Endothelial cell of umbilical vein (primary cell): Measurements from ENCODE around the gene TOMM40L. TPM values are rescaled to one million over a fixed set of nuclear protein-coding genes. Genes with fewer than 3 reads are reported as not detected.

Experiments used
- BruUV-seq: library from RNA; stranded (reverse); fragments of 400-500 nt; replicated peaks from 2 replicates; lab custom pipeline; 2021; lab: Mats Ljungman, UMichigan
- CTCF ChIA-PET: fragments of 300-600, 350-600 bp; sonication (Branson Sonifier 250); formaldehyde crosslinking; loops from one replicate; lab custom pipeline; 2021; ENCODE audit warnings: antibody characterized with exemption, inconsistent platforms; lab: Charles Lee
- POLR2A ChIA-PET: fragments of 300-600, 350-600 bp; sonication (Branson Sonifier 250); formaldehyde crosslinking; loops from one replicate; lab custom pipeline; 2021; ENCODE audit warnings: antibody characterized with exemption, inconsistent platforms; lab: Charles Lee
- DNase-seq: peaks from one replicate; pipeline ENCODE4 v3.0.0-alpha.2; 2011; ENCODE audit warnings: low read depth, low spot score
- FAIRE-seq: peaks from 2 replicates; lab custom pipeline; 2011; peaks lifted over from hg19 to GRCh38; lab: Jason Lieb, UNC
- H2AFZ ChIP-seq: 2 replicates; pipeline ENCODE4 v1.6.0; 2012; ENCODE audit warnings: low read depth, low read length, control low read depth, inconsistent platforms
- H3K27ac ChIP-seq: 2 replicates; pipeline ENCODE4 v1.5.1; 2011; ENCODE audit warnings: low read depth, mild to moderate bottlenecking, control low read depth, low read length, moderate library complexity; ENCODE audit not compliant: insufficient read depth
- H3K27me3 ChIP-seq, 2 experiments: 2 replicates each; pipeline versions ENCODE4 v1.6.0 to v1.6.1; 2011; ENCODE audit warnings: low read length in 2 of 2, mixed read lengths in 1 of 2; ENCODE audit not compliant: control insufficient read depth in 2 of 2, insufficient read depth in 2 of 2
- H3K36me3 ChIP-seq, 2 experiments: 2 replicates in 1 of 2; 3 replicates in 1 of 2; pipeline ENCODE4 v1.5.1; 2011; ENCODE audit warnings: low read length in 2 of 2, mild to moderate bottlenecking in 1 of 2, moderate library complexity in 1 of 2; ENCODE audit not compliant: control insufficient read depth in 2 of 2, insufficient read depth in 2 of 2; ENCODE audit errors: extremely low read depth in 1 of 2
- H3K4me1 ChIP-seq: 3 replicates; pipeline ENCODE4 v1.5.1; 2011; ENCODE audit warnings: mild to moderate bottlenecking, low read length; ENCODE audit not compliant: control insufficient read depth, insufficient read depth; ENCODE audit errors: extremely low read depth
- H3K4me2 ChIP-seq: 2 replicates; pipeline ENCODE4 v1.6.1; 2011; ENCODE audit warnings: low read length, control low read depth, mixed read lengths; ENCODE audit not compliant: insufficient read depth
- H3K4me3 ChIP-seq, 3 experiments: fragments of 200-600 bp in 1 of 3; sonication (generic), shearing (Covaris generic) in 1 of 3; replicated peaks in 1 of 3; 2 replicates each; pipeline ENCODE4 v1.5.1; 2011 to 2016; ENCODE audit warnings: control low read depth in 3 of 3, low read length in 3 of 3, mild to moderate bottlenecking in 2 of 3, inconsistent platforms in 1 of 3, low read depth in 1 of 3, moderate library complexity in 1 of 3; ENCODE audit not compliant: insufficient read depth in 1 of 3
- H3K79me2 ChIP-seq: 2 replicates; pipeline ENCODE4 v1.6.0; 2012; ENCODE audit warnings: low read length, inconsistent platforms; ENCODE audit not compliant: control insufficient read depth, insufficient read depth
- H3K9ac ChIP-seq: replicated peaks from 2 replicates; pipeline ENCODE3; 2011; ENCODE audit warnings: low read length, control low read depth; ENCODE audit not compliant: insufficient read depth; ENCODE audit errors: extremely low read depth
- H3K9me1 ChIP-seq: replicated peaks from 3 replicates; pipeline ENCODE4 v1.6.0; 2011; ENCODE audit warnings: mild to moderate bottlenecking, low read length; ENCODE audit not compliant: control insufficient read depth, insufficient read depth; ENCODE audit errors: extremely low read depth
- H3K9me3 ChIP-seq: replicated peaks from 2 replicates; pipeline ENCODE4 v1.5.1; 2012; ENCODE audit warnings: low read length, inconsistent platforms; ENCODE audit not compliant: control insufficient read depth, insufficient read depth
- H4K20me1 ChIP-seq: replicated peaks from 2 replicates; pipeline ENCODE3; 2011; ENCODE audit warnings: mild to moderate bottlenecking, low read length; ENCODE audit not compliant: control insufficient read depth, insufficient read depth; ENCODE audit errors: extremely low read depth
- EZH2 ChIP-seq: IDR thresholded peaks from 2 replicates; pipeline ENCODE4 v1.6.1; 2012; ENCODE audit warnings: borderline replicate concordance, low read depth, mild to moderate bottlenecking, moderate library complexity, low read length, inconsistent platforms; ENCODE audit not compliant: severe bottlenecking
- FOS ChIP-seq: IDR thresholded peaks from 2 replicates; pipeline ENCODE4 v1.6.1; 2011; ENCODE audit warnings: mild to moderate bottlenecking, low read length, moderate library complexity, borderline replicate concordance; ENCODE audit not compliant: insufficient read depth
- GATA2 ChIP-seq: IDR thresholded peaks from 2 replicates; pipeline ENCODE4 v1.7.0; 2011; ENCODE audit warnings: low read depth, mild to moderate bottlenecking, moderate library complexity, mixed read lengths, low read length; ENCODE audit not compliant: insufficient read length, insufficient read depth
- JUN ChIP-seq: IDR thresholded peaks from 2 replicates; pipeline ENCODE4 v1.6.1; 2011; ENCODE audit warnings: borderline replicate concordance, low read depth; ENCODE audit not compliant: insufficient read length, insufficient read depth
- MAX ChIP-seq: IDR thresholded peaks from 2 replicates; pipeline ENCODE4 v1.6.1; 2011; ENCODE audit not compliant: insufficient read depth, insufficient read length
- MYC ChIP-seq: IDR thresholded peaks from one replicate; pipeline ENCODE4 v1.6.1; 2011; ENCODE audit warnings: mild to moderate bottlenecking, low read depth, low read length
- POLR2A ChIP-seq: IDR thresholded peaks from 2 replicates; pipeline ENCODE4 v1.6.1; 2012; ENCODE audit warnings: low read depth, mild to moderate bottlenecking, control low read depth, low read length
- POLR2AphosphoS5 ChIP-seq: IDR thresholded peaks from 2 replicates; pipeline ENCODE4 v1.6.1; 2012; ENCODE audit warnings: low read depth, mild to moderate bottlenecking, control low read depth, low read length, moderate library complexity; ENCODE audit not compliant: insufficient read depth
- dilution Hi-C: fragments of 300-500 bp; cut with MboI; formaldehyde crosslinking; loops from one replicate; pipeline ENCODE4 v1.15.0; 2019; ENCODE audit warnings: low sequenced_read_pairs; ENCODE audit not compliant: extremely low pct_ligation_motif_present
- intact Hi-C: fragments of 100-400 bp; cut with micrococcal nuclease; formaldehyde crosslinking; loops from one replicate; pipeline ENCODE4 v1.10.0; 2022
- polyA plus RNA-seq, 4 experiments: library from polyadenylated mRNA; depleted of rRNA in 3 of 4; stranded (reverse) in 3 of 4; unstranded in 1 of 4; fragments of >200 nt; gene quantifications; 2 replicates each; pipeline versions ENCODE4 v1.2.1 to v1.2.3, GENCODE V29; 2011 to 2012; ENCODE audit warnings: missing spikeins in 1 of 4
- total RNA-seq: library from RNA; stranded (reverse); gene quantifications from 2 replicates; pipeline ENCODE4 v1.2.3, GENCODE V29; 2021
- TF ChIP-seq, protein P1 (sequence below), 2 donors: IDR thresholded peaks; 1 replicate in 1 of 2; 2 replicates in 1 of 2; pipeline ENCODE4 v1.5.1; 2011; ENCODE audit warnings: low read length in 2 of 2, mild to moderate bottlenecking in 2 of 2, moderate library complexity in 2 of 2, control low read depth in 1 of 2, inconsistent platforms in 1 of 2, low read depth in 1 of 2; ENCODE audit not compliant: insufficient read depth in 1 of 2; ENCODE audit errors: extremely low read depth in 1 of 2

The TOMM40L gene
- total and polyA plus RNA-seq, 2 donors (not counting 3 experiments of a cell fraction or from before 2014, with no cell fraction given): 18.6 to 18.7 TPM

GRCh38 chr1:161226759-161227158 lies 899 bp downstream of the TOMM40L start:
- DNase-seq (no peak), FAIRE-seq (peak; percentile 31)
- H3K36me3 ChIP-seq: peaks cover 10% of the 10 kb centered on the region in 2 experiments
- intact Hi-C loops: loop anchor here (1.0 kb wide), 4 partner anchors 65 to 156 kb away; partner anchors contain the start of gene SDHC
- peak overlapping the region; percentile 80 for H3K4me2 ChIP-seq
- H3K9ac ChIP-seq: peak overlapping the region; percentile 71
- H3K4me1 ChIP-seq: peaks cover 18% of the 10 kb centered on the region
- BruUV-seq: TSS peak; percentile 14
- ChIA-PET POLR2A (no interaction called here), CTCF (interaction anchor here (0.7 to 6.9 kb wide), 17 partner anchors 11 to 156 kb away, joined by 3 to 156 read pairs (median 9); partner anchors contain the start of genes ADAMTS4, CFAP126, FCER1G and NDUFS2)
- no peaks in the 10 kb centered on the region for H3K9me3 ChIP-seq
- H3K27me3 ChIP-seq: no peaks in the 10 kb centered on the region
- H4K20me1 ChIP-seq: no peaks in the 10 kb centered on the region
- H3K9me1 ChIP-seq: no peaks in the 10 kb centered on the region
- H3K4me3 ChIP-seq: peak overlapping the region in 2 of 3 experiments; percentile 43 to 83
- no peak overlapping the region for H3K27ac ChIP-seq
- H2AFZ ChIP-seq: no peak overlapping the region
- dilution Hi-C loops: no loop called here
- H3K79me2 ChIP-seq: no peaks in the 10 kb centered on the region
- TF ChIP-seq MYC (no peak), JUN (no peak), POLR2A (no peak), FOS (no peak), EZH2 (no peak), POLR2AphosphoS5 (no peak), MAX (no peak), GATA2 (no peak)
- TF ChIP-seq, protein P1, sequence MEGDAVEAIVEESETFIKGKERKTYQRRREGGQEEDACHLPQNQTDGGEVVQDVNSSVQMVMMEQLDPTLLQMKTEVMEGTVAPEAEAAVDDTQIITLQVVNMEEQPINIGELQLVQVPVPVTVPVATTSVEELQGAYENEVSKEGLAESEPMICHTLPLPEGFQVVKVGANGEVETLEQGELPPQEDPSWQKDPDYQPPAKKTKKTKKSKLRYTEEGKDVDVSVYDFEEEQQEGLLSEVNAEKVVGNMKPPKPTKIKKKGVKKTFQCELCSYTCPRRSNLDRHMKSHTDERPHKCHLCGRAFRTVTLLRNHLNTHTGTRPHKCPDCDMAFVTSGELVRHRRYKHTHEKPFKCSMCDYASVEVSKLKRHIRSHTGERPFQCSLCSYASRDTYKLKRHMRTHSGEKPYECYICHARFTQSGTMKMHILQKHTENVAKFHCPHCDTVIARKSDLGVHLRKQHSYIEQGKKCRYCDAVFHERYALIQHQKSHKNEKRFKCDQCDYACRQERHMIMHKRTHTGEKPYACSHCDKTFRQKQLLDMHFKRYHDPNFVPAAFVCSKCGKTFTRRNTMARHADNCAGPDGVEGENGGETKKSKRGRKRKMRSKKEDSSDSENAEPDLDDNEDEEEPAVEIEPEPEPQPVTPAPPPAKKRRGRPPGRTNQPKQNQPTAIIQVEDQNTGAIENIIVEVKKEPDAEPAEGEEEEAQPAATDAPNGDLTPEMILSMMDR (IDR thresholded peaks at IDR 0.05; ENCODE audit: extremely low read depth in 1 of 2, insufficient read depth in 1 of 2, low read depth in 1 of 2, low read length in 2 of 2): no peak
